Ascending aorta (tissue), 2 donors: ENCODE data around the gene CDYL. TPM values are rescaled to one million over a fixed set of nuclear protein-coding genes. Genes with fewer than 3 reads are reported as not detected.

ENCODE experiments used
- DNase-seq, 2 donors: peaks; one replicate each; pipeline ENCODE4 v3.0.0-alpha.2; 2019; ENCODE audit warnings: low spot score in 2 of 2
- H3K27ac ChIP-seq, 2 donors: fragments of 200-600 bp; sonication (generic); one replicate each; pipeline ENCODE4 v1.5.1; 2016 to 2017; ENCODE audit warnings: mild to moderate bottlenecking in 1 of 2
- H3K27me3 ChIP-seq: fragments of 200-600 bp; sonication (generic); one replicate; pipeline ENCODE4 v1.5.1; 2017
- H3K36me3 ChIP-seq, 2 donors: fragments of 200-600 bp; sonication (generic); one replicate each; pipeline ENCODE4 v1.5.1; 2016
- H3K4me1 ChIP-seq, 2 donors: fragments of 200-600 bp; sonication (generic); one replicate each; pipeline ENCODE4 v1.5.1; 2016 to 2017; ENCODE audit warnings: mild to moderate bottlenecking in 1 of 2
- H3K4me3 ChIP-seq, 2 donors: fragments of 200-600 bp; sonication (generic); one replicate each; pipeline ENCODE4 v1.5.1; 2016 to 2017; ENCODE audit warnings: mild to moderate bottlenecking in 1 of 2
- H3K9me3 ChIP-seq, 2 donors: fragments of 200-600 bp; sonication (generic); one replicate each; pipeline ENCODE4 v1.5.1; 2016
- CTCF ChIP-seq, 3 experiments: fragments of 200-600 bp in 2 of 3; fragments of 450-650 bp in 1 of 3; sonication (generic) in 2 of 3; IDR thresholded peaks; one replicate each; pipeline ENCODE4 v1.5.1; 2016 to 2019; ENCODE audit warnings: antibody characterized with exemption in 3 of 3, mild to moderate bottlenecking in 1 of 3, moderate library complexity in 1 of 3
- intact Hi-C: fragments of 100-400 bp; cut with DNase I; formaldehyde crosslinking; loops from one replicate; pipeline ENCODE4 v1.15.1; 2023
- total RNA-seq: library from RNA; depleted of rRNA; stranded (reverse); fragments of >200 nt; gene quantifications from one replicate; pipeline ENCODE4 v1.1.0, GENCODE V29; 2016

Gene CDYL
- total RNA-seq, 1 donor from 2014 or later = 73.7 TPM

GRCh38 chr6:4853782-4854511, 77.7 kb downstream of the CDYL start:
- Histone ChIP-seq H3K4me3 (no peak overlapping the region), H3K36me3 (no peaks in the 10 kb centered on the region), H3K4me1 (peaks cover 0 to 3% of the 10 kb centered on the region in 2 donors), H3K9me3 (no peaks in the 10 kb centered on the region), H3K27me3 (no peaks in the 10 kb centered on the region), H3K27ac (no peak overlapping the region)
- no peak for DNase-seq
- TF ChIP-seq CTCF (IDR thresholded peaks at IDR 0.05) = no peak
- intact Hi-C loops = no loop called here

GRCh38 chr6:4856785-4857184, 80.6 kb downstream of the CDYL start:
- Histone ChIP-seq H3K27ac (no peak overlapping the region), H3K36me3 (no peaks in the 10 kb centered on the region), H3K27me3 (no peaks in the 10 kb centered on the region), H3K9me3 (no peaks in the 10 kb centered on the region), H3K4me3 (no peak overlapping the region), H3K4me1 (no peaks in the 10 kb centered on the region)
- DNase-seq = no peak
- no peak for TF ChIP-seq CTCF (IDR thresholded peaks at IDR 0.05)
- intact Hi-C loops = no loop called here

GRCh38 chr6:4858194-4859015, 82.2 kb downstream of the CDYL start:
- no peak for DNase-seq
- TF ChIP-seq CTCF (IDR thresholded peaks at IDR 0.05) = no peak
- intact Hi-C loops = no loop called here
- Histone ChIP-seq H3K9me3 (peaks cover 0 to 8% of the 10 kb centered on the region in 2 donors), H3K27me3 (no peaks in the 10 kb centered on the region), H3K36me3 (no peaks in the 10 kb centered on the region), H3K4me1 (no peaks in the 10 kb centered on the region), H3K4me3 (no peak overlapping the region), H3K27ac (no peak overlapping the region)

GRCh38 chr6:4860387-4860786, 84.2 kb downstream of the CDYL start:
- peaks cover 8 to 28% of the 10 kb centered on the region in 2 donors for H3K9me3 ChIP-seq
- H3K4me1 ChIP-seq = no peaks in the 10 kb centered on the region
- H3K36me3 ChIP-seq = no peaks in the 10 kb centered on the region
- no peak overlapping the region for H3K27ac ChIP-seq
- no peak overlapping the region for H3K4me3 ChIP-seq
- intact Hi-C loops = no loop called here
- DNase-seq = no peak
- TF ChIP-seq CTCF (IDR thresholded peaks at IDR 0.05) = no peak
- H3K27me3 ChIP-seq = no peaks in the 10 kb centered on the region

- intact Hi-C loops = no loop called here
- TF ChIP-seq CTCF (IDR thresholded peaks at IDR 0.05) = no peak
Observed at GRCh38 chr6:4861564-4861963, 85.4 kb downstream of the CDYL start.

More at GRCh38 chr6:4861564-4861963, 85.4 kb downstream of the CDYL start:
- H3K36me3 ChIP-seq = no peaks in the 10 kb centered on the region
- no peak overlapping the region for H3K4me3 ChIP-seq
- no peaks in the 10 kb centered on the region for H3K4me1 ChIP-seq
- H3K27me3 ChIP-seq = no peaks in the 10 kb centered on the region
- H3K9me3 ChIP-seq = peaks cover 11 to 37% of the 10 kb centered on the region in 2 donors
- H3K27ac ChIP-seq = no peak overlapping the region
- no peak for DNase-seq
